HPDE6-E6E7 (cell line): ENCODE data around the gene CEACAM18.

Source experiments
- DNase-seq: peaks from one replicate; pipeline ENCODE4 v3.0.0; 2011; ENCODE audit warnings: missing footprints; ENCODE audit errors: extremely low spot score

Gene CEACAM18

DNA sequence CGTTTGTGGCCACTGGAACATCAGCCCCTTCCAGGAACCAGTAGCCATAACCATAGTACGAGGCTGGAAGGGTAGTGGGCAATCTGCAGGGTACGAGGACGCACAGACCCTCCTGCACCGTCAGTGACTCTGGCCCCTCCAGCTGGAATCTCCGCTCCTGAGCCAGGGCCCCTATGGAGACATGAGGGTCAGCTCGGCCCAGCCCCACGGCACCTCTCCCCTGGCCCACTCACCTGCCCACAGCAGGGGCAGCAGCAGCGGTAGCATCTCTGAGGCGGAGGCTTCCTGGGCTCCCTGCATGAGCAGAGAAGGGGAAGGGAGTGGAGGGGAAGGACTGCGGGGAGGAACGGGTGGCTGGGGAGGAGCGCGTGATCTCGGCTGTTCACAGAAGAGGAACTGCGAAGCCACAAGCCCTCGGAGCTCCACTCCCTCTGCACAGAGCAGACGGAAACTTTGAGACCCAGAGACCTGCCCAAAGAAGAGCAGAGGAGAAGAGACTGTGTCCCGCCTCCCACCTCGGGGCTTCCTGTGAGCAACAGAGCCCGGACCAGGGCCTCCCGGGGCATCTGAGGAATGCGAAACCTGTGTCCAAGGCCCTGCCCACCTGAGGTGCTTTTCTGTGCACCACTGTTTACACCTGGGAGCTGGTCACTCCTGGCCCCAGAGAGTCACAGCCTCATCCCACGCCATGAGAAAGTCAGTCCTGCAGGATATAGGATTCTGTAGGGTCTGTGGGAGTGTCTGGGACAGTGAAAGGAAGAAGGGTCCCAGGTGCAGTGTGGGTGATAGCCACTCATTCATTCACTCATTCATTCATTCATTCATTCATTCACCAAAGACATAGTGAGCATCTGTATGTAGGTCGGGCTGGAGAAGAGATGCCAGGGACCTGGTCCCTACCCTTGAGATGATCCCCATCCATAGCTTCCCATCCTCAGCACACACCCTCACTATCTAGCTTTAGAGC lies 53.3 kb downstream of the CEACAM18 start, which contains the start of gene SIGLEC6:
Gene SIGLEC6, minus strand, starts transcription at position 322 of the 967 bp plus-strand sequence. Its CDS starts 22 bp downstream, at position 300.
- no peak for DNase-seq

DNA sequence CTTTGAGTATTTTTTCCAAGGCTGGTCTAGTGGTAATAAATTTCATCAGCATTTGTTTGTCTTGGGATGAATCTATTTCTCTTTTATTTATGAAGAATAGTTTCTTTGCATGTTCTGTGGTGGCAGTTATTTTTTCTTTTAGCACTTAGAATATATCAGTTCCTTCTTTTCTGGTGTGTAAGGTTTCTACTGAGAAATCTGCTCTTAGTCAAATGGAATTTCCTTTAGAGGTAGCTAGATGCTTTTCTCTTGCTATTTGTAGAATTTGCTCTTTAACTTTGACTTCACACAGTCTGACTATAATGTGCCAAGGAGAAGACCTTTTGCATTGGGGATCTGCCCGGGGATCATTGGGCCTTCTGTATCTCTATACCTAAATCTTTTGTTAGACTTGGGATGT lies 57.2 kb downstream of the CEACAM18 start:
- no peak for DNase-seq

DNA sequence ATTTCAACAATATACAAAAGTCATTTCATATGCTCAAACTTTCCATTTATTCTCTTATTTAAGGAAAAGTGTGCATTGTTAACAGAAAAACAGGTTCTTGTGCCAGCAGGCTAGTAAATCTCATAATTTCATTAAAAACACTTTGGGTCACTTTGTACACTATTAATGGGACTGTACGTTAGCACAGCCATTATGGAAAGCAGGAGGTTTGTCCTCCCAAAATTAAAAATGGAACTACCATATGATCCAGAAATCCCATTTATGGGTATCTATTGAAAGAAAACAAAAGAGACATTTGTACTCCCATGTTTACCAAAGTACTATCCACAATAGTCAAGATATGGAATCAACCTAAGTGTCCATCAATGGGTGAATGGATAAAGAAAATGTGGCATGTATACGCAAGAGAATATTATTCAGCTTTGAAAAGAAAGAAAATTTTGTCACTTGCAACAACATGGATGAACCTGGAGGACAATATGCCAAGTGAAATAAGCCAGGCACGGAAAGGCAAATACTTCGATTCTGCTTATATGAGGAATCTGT lies 61.6 kb downstream of the CEACAM18 start:
- DNase-seq: no peak
